Lower leg skin (tissue), 3 donors: ENCODE results near the gene APOL4.

Experiments used
- CTCF ChIP-seq, 3 donors: fragments of 450-650 bp; IDR thresholded peaks; one replicate each; pipeline ENCODE4 v1.5.1; 2016; ENCODE audit warnings: antibody characterized with exemption in 3 of 3, mild to moderate bottlenecking in 3 of 3, moderate library complexity in 2 of 3
- POLR2A ChIP-seq, 2 donors: fragments of 450-650 bp; IDR thresholded peaks; one replicate each; pipeline ENCODE4 v1.6.1; 2016 to 2017; ENCODE audit warnings: antibody characterized with exemption in 2 of 2, mild to moderate bottlenecking in 1 of 2, moderate library complexity in 1 of 2

DNA sequence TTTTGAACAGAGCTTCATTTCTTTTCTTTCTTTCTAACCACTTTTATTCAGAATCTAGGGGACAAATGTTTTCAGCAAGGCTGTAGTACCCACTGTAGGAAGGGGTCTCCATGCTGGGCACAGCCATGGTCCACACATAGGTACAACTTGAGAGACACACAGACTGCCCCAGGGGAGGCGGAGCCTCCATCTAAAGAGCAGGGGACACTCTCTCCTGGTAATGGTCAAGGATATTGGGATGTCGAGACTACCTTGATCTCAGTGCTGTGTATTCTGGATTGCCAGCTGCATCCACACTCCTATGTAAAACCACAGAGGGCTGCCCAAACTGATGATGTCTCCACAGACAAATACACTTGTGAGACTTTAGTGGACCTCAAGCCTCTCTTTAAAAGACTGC, 38.1 kb downstream of the APOL4 start:
- TF ChIP-seq CTCF (IDR thresholded peaks at IDR 0.05) = no peak
- TF ChIP-seq POLR2A (IDR thresholded peaks at IDR 0.05) = no peak
